Loucy (cell line): ENCODE measurements around the gene ART1.

ENCODE experiments used
- EZH2phosphoT487 ChIP-seq: fragments of 200-600 bp; IDR thresholded peaks from 2 replicates; pipeline ENCODE4 v1.6.1; 2018; ENCODE audit warnings: antibody characterized with exemption, mild to moderate bottlenecking, moderate library complexity, borderline replicate concordance
- TF ChIP-seq, protein P1 (sequence below): fragments of 200-600 bp; sonication (generic); conservative IDR thresholded peaks from 2 replicates; pipeline ENCODE4 v1.5.1; 2014; ENCODE audit warnings: mild to moderate bottlenecking, antibody characterized with exemption, low read length

GRCh38 chr11:3639841-3640240 lies 5.1 kb upstream of the ART1 start:
- TF ChIP-seq, protein P1, sequence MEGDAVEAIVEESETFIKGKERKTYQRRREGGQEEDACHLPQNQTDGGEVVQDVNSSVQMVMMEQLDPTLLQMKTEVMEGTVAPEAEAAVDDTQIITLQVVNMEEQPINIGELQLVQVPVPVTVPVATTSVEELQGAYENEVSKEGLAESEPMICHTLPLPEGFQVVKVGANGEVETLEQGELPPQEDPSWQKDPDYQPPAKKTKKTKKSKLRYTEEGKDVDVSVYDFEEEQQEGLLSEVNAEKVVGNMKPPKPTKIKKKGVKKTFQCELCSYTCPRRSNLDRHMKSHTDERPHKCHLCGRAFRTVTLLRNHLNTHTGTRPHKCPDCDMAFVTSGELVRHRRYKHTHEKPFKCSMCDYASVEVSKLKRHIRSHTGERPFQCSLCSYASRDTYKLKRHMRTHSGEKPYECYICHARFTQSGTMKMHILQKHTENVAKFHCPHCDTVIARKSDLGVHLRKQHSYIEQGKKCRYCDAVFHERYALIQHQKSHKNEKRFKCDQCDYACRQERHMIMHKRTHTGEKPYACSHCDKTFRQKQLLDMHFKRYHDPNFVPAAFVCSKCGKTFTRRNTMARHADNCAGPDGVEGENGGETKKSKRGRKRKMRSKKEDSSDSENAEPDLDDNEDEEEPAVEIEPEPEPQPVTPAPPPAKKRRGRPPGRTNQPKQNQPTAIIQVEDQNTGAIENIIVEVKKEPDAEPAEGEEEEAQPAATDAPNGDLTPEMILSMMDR, result no peak
- no peak for TF ChIP-seq EZH2phosphoT487
